RCC 7860 (cell line): ENCODE data around the gene MAD1L1.

Source experiments
- DNase-seq: peaks from one replicate; pipeline ENCODE4 v3.0.0-alpha.2; 2015; ENCODE audit warnings: low spot score
- FAIRE-seq: peaks from 2 replicates; lab custom pipeline; 2012; peaks lifted over from hg19 to GRCh38; lab: Jason Lieb, UNC

The MAD1L1 gene

GRCh38 chr7:1923409-1924257 lies 309.1 kb downstream of the MAD1L1 start:
- FAIRE-seq (no peak), DNase-seq (no peak)

- no peak for FAIRE-seq
Measured at GRCh38 chr7:1922870-1923236, 309.9 kb downstream of the MAD1L1 start.

GRCh38 chr7:1922071-1922869 lies 310.5 kb downstream of the MAD1L1 start:
- no peak for DNase-seq
- no peak for FAIRE-seq

More at GRCh38 chr7:1922870-1923236, 309.9 kb downstream of the MAD1L1 start:
- no peak for DNase-seq

- FAIRE-seq: no peak
- DNase-seq: no peak
Measured at GRCh38 chr7:1920881-1921280, 311.9 kb downstream of the MAD1L1 start.

- FAIRE-seq: no peak
- no peak for DNase-seq
Measured at GRCh38 chr7:1920266-1920681, 312.5 kb downstream of the MAD1L1 start.

GRCh38 chr7:1919539-1920265 lies 313.0 kb downstream of the MAD1L1 start:
- FAIRE-seq (no peak), DNase-seq (no peak)

GRCh38 chr7:1918881-1919525 lies 313.7 kb downstream of the MAD1L1 start:
- no peak for DNase-seq
- no peak for FAIRE-seq

GRCh38 chr7:1918063-1918645 lies 314.6 kb downstream of the MAD1L1 start:
- DNase-seq (no peak), FAIRE-seq (no peak)

GRCh38 chr7:1917221-1918062 lies 315.3 kb downstream of the MAD1L1 start:
- no peak for FAIRE-seq
- no peak for DNase-seq

- no peak for FAIRE-seq
- DNase-seq: no peak
Measured at GRCh38 chr7:1916601-1916970, 316.2 kb downstream of the MAD1L1 start.

GRCh38 chr7:1915956-1916600 lies 316.7 kb downstream of the MAD1L1 start:
- FAIRE-seq: no peak
- no peak for DNase-seq

GRCh38 chr7:1915326-1915725 lies 317.4 kb downstream of the MAD1L1 start:
- FAIRE-seq (no peak), DNase-seq (no peak)

GRCh38 chr7:1914743-1915142 lies 318.0 kb downstream of the MAD1L1 start:
- FAIRE-seq (no peak), DNase-seq (no peak)

GRCh38 chr7:1914321-1914720 lies 318.4 kb downstream of the MAD1L1 start:
- no peak for FAIRE-seq
- DNase-seq: no peak

- no peak for FAIRE-seq
- no peak for DNase-seq
Measured at GRCh38 chr7:1913466-1914282, 319.1 kb downstream of the MAD1L1 start.

GRCh38 chr7:1912593-1913465 lies 319.9 kb downstream of the MAD1L1 start:
- DNase-seq (no peak), FAIRE-seq (no peak)

GRCh38 chr7:1911571-1911970 lies 321.2 kb downstream of the MAD1L1 start:
- DNase-seq (no peak), FAIRE-seq (no peak)
